Chondrocyte (in vitro differentiated cells): ENCODE measurements around the gene RFX7. TPM values are rescaled to one million over a fixed set of nuclear protein-coding genes. Genes with fewer than 3 reads are reported as not detected.

ENCODE experiments used
- DNase-seq: peaks from one replicate; pipeline ENCODE4 v3.0.0; 2021; ENCODE audit warnings: mixed read lengths, low spot score
- H3K27ac Mint-ChIP-seq: one replicate; pipeline ENCODE4 v1.8.0; 2021; ENCODE audit warnings: mild to moderate bottlenecking, moderate library complexity, mixed read lengths; ENCODE audit not compliant: unreplicated experiment
- H3K27me3 Mint-ChIP-seq: 2 replicates; pipeline ENCODE4 v1.8.0; 2021; ENCODE audit warnings: low read depth, mixed read lengths
- H3K36me3 Mint-ChIP-seq: 2 replicates; pipeline ENCODE4 v1.8.0; 2021; ENCODE audit warnings: low read depth, mixed read lengths
- H3K4me1 Mint-ChIP-seq: 2 replicates; pipeline ENCODE4 v1.8.0; 2021; ENCODE audit warnings: low read depth, mild to moderate bottlenecking, mixed read lengths
- H3K4me3 Mint-ChIP-seq: one replicate; pipeline ENCODE4 v1.8.0; 2021; ENCODE audit warnings: mild to moderate bottlenecking, moderate library complexity, mixed read lengths; ENCODE audit not compliant: unreplicated experiment
- H3K9me3 Mint-ChIP-seq: 2 replicates; pipeline ENCODE4 v1.8.0; 2021; ENCODE audit warnings: low read depth, mixed read lengths
- total RNA-seq: library from RNA; stranded (reverse); gene quantifications from 3 replicates; pipeline ENCODE4 v1.2.1, GENCODE V29; 2021
- TF ChIP-seq, protein P1 (sequence below): fragments of 200-600 bp; sonication (generic); IDR thresholded peaks from 2 replicates; pipeline ENCODE4 v1.5.0; 2021; ENCODE audit warnings: antibody characterized with exemption, mild to moderate bottlenecking, moderate library complexity

Gene RFX7
- total RNA-seq, 1 donor from 2014 or later, result 17.8 TPM

DNA sequence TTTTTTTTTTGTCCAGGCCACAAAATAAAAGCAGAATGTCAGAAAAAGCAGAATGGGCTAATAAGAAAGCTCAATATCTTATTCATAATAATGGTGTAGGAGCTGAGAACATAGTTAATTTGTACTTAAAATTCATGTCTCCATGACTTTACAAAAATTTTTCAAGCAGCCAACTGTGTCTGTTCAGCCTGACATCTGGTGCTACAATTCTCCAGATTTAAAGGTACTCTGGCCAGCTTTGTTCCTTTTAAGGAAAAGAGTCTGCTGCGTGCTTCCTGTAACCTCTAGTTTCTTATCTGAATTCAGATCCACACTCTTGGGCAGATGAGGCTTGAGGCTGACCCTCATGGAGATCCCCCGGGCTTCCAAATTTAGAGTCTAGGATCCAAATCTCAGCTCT is 8.7 kb upstream of the RFX7 start:
- TF ChIP-seq, protein P1, sequence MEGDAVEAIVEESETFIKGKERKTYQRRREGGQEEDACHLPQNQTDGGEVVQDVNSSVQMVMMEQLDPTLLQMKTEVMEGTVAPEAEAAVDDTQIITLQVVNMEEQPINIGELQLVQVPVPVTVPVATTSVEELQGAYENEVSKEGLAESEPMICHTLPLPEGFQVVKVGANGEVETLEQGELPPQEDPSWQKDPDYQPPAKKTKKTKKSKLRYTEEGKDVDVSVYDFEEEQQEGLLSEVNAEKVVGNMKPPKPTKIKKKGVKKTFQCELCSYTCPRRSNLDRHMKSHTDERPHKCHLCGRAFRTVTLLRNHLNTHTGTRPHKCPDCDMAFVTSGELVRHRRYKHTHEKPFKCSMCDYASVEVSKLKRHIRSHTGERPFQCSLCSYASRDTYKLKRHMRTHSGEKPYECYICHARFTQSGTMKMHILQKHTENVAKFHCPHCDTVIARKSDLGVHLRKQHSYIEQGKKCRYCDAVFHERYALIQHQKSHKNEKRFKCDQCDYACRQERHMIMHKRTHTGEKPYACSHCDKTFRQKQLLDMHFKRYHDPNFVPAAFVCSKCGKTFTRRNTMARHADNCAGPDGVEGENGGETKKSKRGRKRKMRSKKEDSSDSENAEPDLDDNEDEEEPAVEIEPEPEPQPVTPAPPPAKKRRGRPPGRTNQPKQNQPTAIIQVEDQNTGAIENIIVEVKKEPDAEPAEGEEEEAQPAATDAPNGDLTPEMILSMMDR, result no peak
- Mint-ChIP-seq H3K4me1 (no peaks in the 10 kb centered on the region), H3K4me3 (no peak overlapping the region), H3K27me3 (peaks cover 15% of the 10 kb centered on the region), H3K27ac (no peak overlapping the region), H3K36me3 (no peaks in the 10 kb centered on the region), H3K9me3 (no peaks in the 10 kb centered on the region)
- no peak for DNase-seq

DNA sequence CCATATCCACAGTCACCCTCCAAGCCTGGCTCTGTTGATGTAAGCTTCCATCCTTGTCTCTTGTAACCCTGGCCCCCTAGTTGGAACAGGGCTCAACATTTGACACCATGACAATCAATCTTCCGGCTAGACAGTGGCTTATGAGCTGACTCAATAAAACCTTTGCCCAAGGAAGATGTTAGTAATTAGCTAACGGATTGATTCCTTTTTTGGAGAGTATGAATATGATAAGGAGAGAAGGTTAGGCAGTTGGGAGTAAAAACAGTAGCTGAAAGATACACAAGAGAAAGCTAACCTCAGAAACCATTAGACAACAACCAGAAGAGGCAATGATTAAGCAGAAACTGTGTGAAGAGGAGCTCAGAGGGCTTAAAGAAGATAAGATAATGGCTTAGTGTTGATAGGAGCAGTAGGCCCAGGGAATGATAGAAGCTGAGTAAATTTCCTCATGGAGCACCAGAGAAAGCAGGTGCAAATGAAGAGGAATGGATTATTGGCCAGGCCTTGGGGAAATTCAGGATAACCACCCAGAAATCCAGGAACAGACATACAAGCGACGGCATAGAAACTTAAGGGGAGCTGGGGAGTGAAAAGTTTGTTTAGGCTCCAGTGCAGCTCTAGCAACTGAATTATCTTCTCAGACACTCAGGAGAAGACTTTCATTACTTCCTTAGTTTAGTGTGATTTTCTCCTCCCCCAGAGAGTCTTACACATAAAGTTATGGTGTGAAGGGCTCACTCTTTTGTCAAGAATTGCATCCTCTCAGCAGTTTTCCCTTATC is 7.8 kb upstream of the RFX7 start:
- H3K4me1 Mint-ChIP-seq, result no peaks in the 10 kb centered on the region

DNA sequence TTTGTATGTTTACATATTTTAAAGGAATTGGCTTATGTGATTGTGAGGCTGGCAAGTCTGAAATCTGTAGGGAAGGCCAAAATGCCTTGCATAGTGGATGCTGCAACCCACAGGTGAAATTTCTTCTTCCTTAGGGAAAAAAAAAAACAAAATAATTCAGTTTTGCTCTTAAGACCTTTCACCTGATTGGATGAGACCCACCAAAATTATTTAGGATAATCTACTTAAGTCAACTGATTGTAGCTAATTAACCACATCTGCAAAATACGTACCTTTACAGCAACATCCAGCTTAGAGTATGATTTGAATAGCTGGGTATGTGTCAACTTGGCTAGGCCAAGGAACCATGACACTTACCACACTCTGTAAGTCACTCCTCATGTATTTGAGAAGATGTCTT is 6.9 kb upstream of the RFX7 start:
- Mint-ChIP-seq H3K4me3 (no peak overlapping the region), H3K4me1 (peaks cover 6% of the 10 kb centered on the region), H3K9me3 (no peaks in the 10 kb centered on the region), H3K27ac (no peak overlapping the region), H3K36me3 (no peaks in the 10 kb centered on the region), H3K27me3 (peaks cover 10% of the 10 kb centered on the region)
- no peak for DNase-seq
- TF ChIP-seq, protein P1, result no peak

More for the DNA sequence above, 7.8 kb upstream of the RFX7 start:
- Mint-ChIP-seq H3K36me3 (no peaks in the 10 kb centered on the region), H3K4me3 (no peak overlapping the region), H3K27me3 (peaks cover 13% of the 10 kb centered on the region), H3K27ac (no peak overlapping the region), H3K9me3 (no peaks in the 10 kb centered on the region)
- no peak for DNase-seq
- TF ChIP-seq, protein P1, result no peak

DNA sequence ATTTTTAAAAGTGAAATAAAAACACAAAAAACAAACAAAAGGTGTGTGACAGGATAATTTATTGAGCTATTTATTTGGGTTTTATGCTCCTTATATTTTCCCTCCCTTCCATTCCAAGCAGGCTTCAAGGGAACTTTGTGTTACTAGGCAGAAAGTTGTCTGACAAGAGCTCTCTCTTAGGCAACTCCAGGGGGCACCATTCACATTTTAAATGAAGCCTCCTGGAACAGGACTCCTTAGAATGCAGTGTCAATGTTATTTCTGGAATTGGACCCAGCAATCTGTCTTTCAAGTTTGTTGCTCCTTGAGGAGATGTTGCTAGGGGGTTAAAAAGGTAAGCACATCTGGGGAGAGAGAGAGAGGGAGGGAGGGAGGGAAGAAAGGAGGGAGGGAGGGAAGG is 5.4 kb upstream of the RFX7 start:
- Mint-ChIP-seq H3K9me3 (no peaks in the 10 kb centered on the region), H3K27me3 (peaks cover 5% of the 10 kb centered on the region), H3K36me3 (no peaks in the 10 kb centered on the region), H3K4me1 (peaks cover 22% of the 10 kb centered on the region), H3K4me3 (no peak overlapping the region), H3K27ac (no peak overlapping the region)
- TF ChIP-seq, protein P1, result peak; percentile 69
- DNase-seq, result no peak

DNA sequence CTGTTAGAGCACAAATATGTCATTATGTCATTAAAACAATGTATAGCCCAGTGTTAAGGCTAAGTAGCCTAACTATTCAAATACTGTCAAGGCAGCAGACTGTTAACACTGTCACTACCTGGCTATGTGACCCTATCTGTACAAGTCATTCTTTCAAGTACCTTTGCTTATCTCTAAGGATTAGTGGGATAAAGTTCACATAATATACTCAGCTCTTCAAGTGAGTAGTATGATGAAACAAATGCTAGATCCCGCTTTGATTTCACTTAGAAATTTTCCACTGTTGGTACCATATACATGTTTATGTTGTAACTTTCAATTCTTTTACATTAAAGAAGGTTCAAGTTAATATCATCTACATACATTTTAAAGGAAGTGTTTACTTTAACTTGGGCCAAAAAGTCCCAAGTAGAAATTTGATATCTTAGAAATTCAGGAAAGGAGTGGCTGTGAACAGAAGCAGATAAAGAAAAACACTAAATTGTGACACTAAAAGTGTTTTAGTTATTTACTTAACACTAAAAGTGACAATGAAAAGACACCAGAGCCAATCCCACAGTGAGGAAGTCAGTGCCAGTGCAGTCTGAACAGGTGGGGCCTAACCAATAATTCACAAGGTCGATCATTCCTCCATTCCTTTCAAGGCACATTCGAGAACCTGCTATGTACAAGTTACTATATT is 4.8 kb upstream of the RFX7 start:
- H3K27me3 Mint-ChIP-seq, result no peaks in the 10 kb centered on the region
- H3K4me3 Mint-ChIP-seq, result no peak overlapping the region
- DNase-seq, result no peak
- TF ChIP-seq, protein P1, result no peak
- no peak overlapping the region for H3K27ac Mint-ChIP-seq
- H3K9me3 Mint-ChIP-seq, result no peaks in the 10 kb centered on the region
- peaks cover 22% of the 10 kb centered on the region for H3K4me1 Mint-ChIP-seq
- no peaks in the 10 kb centered on the region for H3K36me3 Mint-ChIP-seq
